OCI-LY3 (cell line): ENCODE data around the gene PRPH2.
"Not testable (repeated sequence)": the region's sequence is repeated elsewhere in the genome, so short reads cannot be mapped to it uniquely, and the experiment has no call there.

Experiments
- H2AFZ ChIP-seq: fragments of 200-600, 300-600 bp; shearing (Covaris generic); 2 replicates; pipeline ENCODE4 v1.6.0; 2014; ENCODE audit warnings: antibody characterized with exemption, low read depth, low read length
- H3K27ac ChIP-seq: fragments of 200-600, 300-600 bp; sonication (generic); 2 replicates; pipeline ENCODE4 v1.5.1; 2014; ENCODE audit warnings: mild to moderate bottlenecking, low read length, moderate library complexity, mixed read lengths
- H3K27me3 ChIP-seq: fragments of 200-600, 300-600 bp; sonication (generic); 2 replicates; pipeline ENCODE4 v1.6.1; 2014; ENCODE audit warnings: low read depth, low read length, mixed read lengths
- H3K36me3 ChIP-seq: fragments of 200-600, 300-600 bp; sonication (generic); replicated peaks from 2 replicates; pipeline ENCODE3; 2014; ENCODE audit warnings: low read depth, low read length, mixed read lengths
- H3K4me1 ChIP-seq: fragments of 300-600, 200-600 bp; sonication (generic); 2 replicates; pipeline ENCODE4 v1.6.1; 2014; ENCODE audit warnings: low read length, mixed read lengths
- H3K4me2 ChIP-seq: fragments of 200-600, 300-600 bp; sonication (generic); 2 replicates; pipeline ENCODE4 v1.6.1; 2014; ENCODE audit warnings: low read length, mixed read lengths
- H3K4me3 ChIP-seq: fragments of 300-600, 200-600 bp; sonication (generic); 2 replicates; pipeline ENCODE4 v1.5.1; 2014; ENCODE audit warnings: antibody characterized with exemption, mild to moderate bottlenecking, low read length, moderate library complexity
- H3K79me2 ChIP-seq: fragments of 300-600, 200-600 bp; shearing (Covaris generic); 2 replicates; pipeline ENCODE4 v1.6.1; 2014; ENCODE audit warnings: mild to moderate bottlenecking, low read length, mixed read lengths
- H3K9ac ChIP-seq: fragments of 300-600, 200-600 bp; shearing (Covaris generic); 2 replicates; pipeline ENCODE4 v1.6.0; 2014; ENCODE audit warnings: mild to moderate bottlenecking, low read length, moderate library complexity
- H3K9me3 ChIP-seq: fragments of 200-600, 300-600 bp; shearing (Covaris generic); 2 replicates; pipeline ENCODE4 v1.6.1; 2014; ENCODE audit warnings: low read length, mixed read lengths; ENCODE audit not compliant: insufficient read depth
- H4K20me1 ChIP-seq: fragments of 200-600, 300-600 bp; sonication (generic); 2 replicates; pipeline ENCODE4 v1.6.1; 2016; ENCODE audit warnings: low read length, mixed read lengths; ENCODE audit not compliant: insufficient read depth
- EZH2phosphoT487 ChIP-seq: fragments of 200-600 bp; shearing (Covaris generic); IDR thresholded peaks from 2 replicates; pipeline ENCODE4 v1.6.1; 2018; ENCODE audit warnings: antibody characterized with exemption, mixed run types, low read depth
- TF ChIP-seq, protein P1 (sequence below): fragments of 200-600, 300-600 bp; sonication (generic); IDR thresholded peaks from 2 replicates; pipeline ENCODE4 v1.5.1; 2014; ENCODE audit warnings: antibody characterized with exemption, low read length, low read depth

The PRPH2 gene

DNA sequence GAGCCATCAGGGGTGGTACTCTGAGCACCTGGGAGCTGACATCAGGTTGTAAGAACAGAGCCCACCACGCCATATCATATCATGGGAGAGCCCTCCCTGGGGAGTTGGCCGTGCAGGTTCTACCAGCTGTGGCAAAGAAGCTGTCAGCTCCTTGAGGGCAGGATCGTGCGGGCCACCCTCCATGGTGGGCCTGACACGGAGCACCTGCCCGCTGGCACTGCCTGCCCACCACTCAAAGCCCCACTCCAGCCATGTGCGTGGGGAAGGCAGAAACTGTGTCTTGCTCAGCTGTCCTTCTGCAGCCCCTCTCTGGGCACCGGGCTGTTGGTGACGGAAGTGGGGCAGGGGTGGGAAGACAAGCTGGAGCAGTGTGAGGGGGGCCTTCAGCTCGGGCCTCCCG is 14.3 kb downstream of the PRPH2 start:
- Histone ChIP-seq H3K27me3 (no peaks in the 10 kb centered on the region), H2AFZ (no peak overlapping the region), H3K36me3 (no peaks in the 10 kb centered on the region), H3K9ac (no peak overlapping the region), H3K4me3 (no peak overlapping the region), H4K20me1 (no peaks in the 10 kb centered on the region), H3K79me2 (no peaks in the 10 kb centered on the region), H3K9me3 (peaks cover 5% of the 10 kb centered on the region; the same call in 1 of the 2 replicates), H3K27ac (no peak overlapping the region), H3K4me1 (no peaks in the 10 kb centered on the region), H3K4me2 (no peak overlapping the region)
- no peak for TF ChIP-seq EZH2phosphoT487
- TF ChIP-seq, protein P1, sequence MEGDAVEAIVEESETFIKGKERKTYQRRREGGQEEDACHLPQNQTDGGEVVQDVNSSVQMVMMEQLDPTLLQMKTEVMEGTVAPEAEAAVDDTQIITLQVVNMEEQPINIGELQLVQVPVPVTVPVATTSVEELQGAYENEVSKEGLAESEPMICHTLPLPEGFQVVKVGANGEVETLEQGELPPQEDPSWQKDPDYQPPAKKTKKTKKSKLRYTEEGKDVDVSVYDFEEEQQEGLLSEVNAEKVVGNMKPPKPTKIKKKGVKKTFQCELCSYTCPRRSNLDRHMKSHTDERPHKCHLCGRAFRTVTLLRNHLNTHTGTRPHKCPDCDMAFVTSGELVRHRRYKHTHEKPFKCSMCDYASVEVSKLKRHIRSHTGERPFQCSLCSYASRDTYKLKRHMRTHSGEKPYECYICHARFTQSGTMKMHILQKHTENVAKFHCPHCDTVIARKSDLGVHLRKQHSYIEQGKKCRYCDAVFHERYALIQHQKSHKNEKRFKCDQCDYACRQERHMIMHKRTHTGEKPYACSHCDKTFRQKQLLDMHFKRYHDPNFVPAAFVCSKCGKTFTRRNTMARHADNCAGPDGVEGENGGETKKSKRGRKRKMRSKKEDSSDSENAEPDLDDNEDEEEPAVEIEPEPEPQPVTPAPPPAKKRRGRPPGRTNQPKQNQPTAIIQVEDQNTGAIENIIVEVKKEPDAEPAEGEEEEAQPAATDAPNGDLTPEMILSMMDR = no peak

DNA sequence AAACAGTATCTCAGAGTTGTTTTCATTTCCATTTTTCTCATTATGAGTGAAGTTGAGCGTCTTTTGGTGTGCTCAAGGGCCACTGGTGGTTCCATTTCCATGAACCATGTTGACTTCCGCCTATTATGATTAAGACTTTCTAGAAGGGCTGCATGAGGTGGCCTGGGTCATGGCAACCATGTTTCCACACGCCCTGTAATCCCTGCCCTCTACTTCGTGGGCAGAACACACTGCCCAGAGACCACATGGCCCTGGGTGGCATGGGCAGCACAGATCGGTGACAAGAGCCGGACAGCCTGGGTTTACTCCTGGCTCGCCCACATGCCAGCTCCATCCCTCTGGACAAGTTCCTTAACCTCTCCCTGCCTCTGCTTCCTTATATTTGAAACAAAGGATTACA is 14.8 kb downstream of the PRPH2 start:
- Histone ChIP-seq H3K9me3 (peaks cover 5% of the 10 kb centered on the region; the same call in 1 of the 2 replicates), H3K4me1 (no peaks in the 10 kb centered on the region), H3K9ac (no peak overlapping the region), H2AFZ (no peak overlapping the region), H3K36me3 (no peaks in the 10 kb centered on the region), H3K79me2 (no peaks in the 10 kb centered on the region), H4K20me1 (no peaks in the 10 kb centered on the region), H3K27me3 (no peaks in the 10 kb centered on the region), H3K27ac (no peak overlapping the region), H3K4me3 (no peak overlapping the region), H3K4me2 (no peak overlapping the region)
- TF ChIP-seq EZH2phosphoT487 = no peak
- TF ChIP-seq, protein P1 = no peak

DNA sequence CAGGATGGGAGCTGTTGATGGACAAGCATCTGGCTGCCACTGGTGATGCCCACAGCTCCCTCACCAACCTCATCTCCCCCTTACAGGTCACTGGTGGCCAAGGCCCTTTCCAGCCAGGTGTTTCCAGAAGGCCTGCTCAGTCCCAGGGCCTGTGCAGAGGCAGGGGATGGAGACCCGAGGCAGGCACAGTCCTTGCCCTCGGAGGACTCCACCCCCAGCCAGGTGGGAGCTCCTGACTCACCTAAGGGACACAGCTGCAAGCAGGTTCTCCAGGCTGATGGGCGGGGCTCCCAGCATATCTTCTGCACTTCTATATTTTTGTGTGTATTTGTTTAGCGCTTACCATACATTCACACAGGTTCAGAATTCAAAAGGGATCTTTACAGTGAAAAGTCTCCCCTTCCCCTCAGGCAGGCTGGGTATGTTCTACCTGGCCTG is 17.4 kb downstream of the PRPH2 start:
- Histone ChIP-seq H3K27me3 (no peaks in the 10 kb centered on the region), H3K36me3 (no peaks in the 10 kb centered on the region), H3K4me1 (no peaks in the 10 kb centered on the region), H3K4me2 (no peak overlapping the region), H3K27ac (no peak overlapping the region), H4K20me1 (no peaks in the 10 kb centered on the region), H3K9ac (no peak overlapping the region), H3K4me3 (no peak overlapping the region), H2AFZ (no peak overlapping the region), H3K9me3 (no peaks in the 10 kb centered on the region), H3K79me2 (no peaks in the 10 kb centered on the region)
- TF ChIP-seq, protein P1 = no peak
- no peak for TF ChIP-seq EZH2phosphoT487

DNA sequence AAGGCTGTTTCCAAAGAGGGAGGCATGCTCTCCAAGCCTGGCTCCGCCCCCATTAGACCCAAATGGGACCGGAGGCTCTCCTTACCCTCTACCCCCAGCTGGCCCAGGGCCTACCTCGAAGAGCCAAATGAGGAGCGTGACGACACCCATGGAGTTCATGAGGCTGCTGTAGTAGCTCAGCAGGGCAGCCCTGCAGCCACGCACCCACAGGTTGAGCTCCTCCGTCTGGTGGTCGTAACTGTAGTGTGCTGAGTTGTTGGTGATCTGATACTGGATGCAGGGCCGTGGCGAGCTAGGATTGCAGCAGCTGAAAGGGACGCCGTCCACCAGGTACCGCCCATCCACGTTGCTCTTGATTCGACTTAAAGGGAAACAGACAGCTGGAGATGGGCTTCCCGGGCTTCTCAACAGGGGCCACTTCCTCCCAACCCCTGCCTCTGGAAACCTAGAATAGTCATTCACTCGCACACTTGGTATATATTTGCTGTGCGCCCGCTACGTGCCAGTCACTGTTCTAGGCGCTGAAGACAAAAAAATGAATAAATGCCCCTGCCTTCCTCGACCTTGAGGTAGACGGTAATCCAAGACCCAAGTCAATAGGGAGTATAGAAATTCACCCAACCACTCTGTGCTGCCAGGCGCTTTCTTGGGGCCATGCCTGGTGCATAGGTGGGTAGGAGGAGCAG is 18.0 kb downstream of the PRPH2 start:
- H3K4me1 ChIP-seq = no peaks in the 10 kb centered on the region
- no peaks in the 10 kb centered on the region for H4K20me1 ChIP-seq
- H3K9ac ChIP-seq = no peak overlapping the region
- H3K4me2 ChIP-seq = no peak overlapping the region
- no peak overlapping the region for H2AFZ ChIP-seq
- H3K27ac ChIP-seq = no peak overlapping the region
- no peak for TF ChIP-seq EZH2phosphoT487
- TF ChIP-seq, protein P1 = no peak
- no peaks in the 10 kb centered on the region for H3K9me3 ChIP-seq
- H3K79me2 ChIP-seq = no peaks in the 10 kb centered on the region
- no peaks in the 10 kb centered on the region for H3K27me3 ChIP-seq
- H3K4me3 ChIP-seq = no peak overlapping the region
- H3K36me3 ChIP-seq = no peaks in the 10 kb centered on the region

DNA sequence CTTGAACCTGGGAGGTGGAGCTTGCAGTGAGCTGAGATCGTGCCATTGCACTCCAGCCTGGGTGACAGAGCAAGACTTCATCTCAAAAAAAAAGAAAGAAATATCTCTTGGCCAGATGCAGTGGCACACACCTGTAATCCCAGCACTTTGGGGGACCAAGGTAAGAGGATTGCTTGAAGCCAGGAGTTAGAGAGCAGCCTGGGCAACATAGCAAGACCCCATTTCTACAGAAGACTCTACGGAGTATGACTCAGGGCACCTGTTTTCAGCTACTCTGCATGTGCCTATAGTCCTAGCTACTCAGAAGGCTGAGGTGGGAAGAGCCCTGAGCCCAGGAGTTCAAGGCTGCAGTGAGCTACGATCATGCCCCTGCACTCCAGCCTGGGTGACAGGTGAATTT is 19.6 kb downstream of the PRPH2 start:
- H3K27me3 ChIP-seq, H3K4me2 ChIP-seq, H4K20me1 ChIP-seq, H3K4me1 ChIP-seq, H3K27ac ChIP-seq, H3K9me3 ChIP-seq, H3K79me2 ChIP-seq, H3K9ac ChIP-seq, H3K36me3 ChIP-seq, H3K4me3 ChIP-seq, H2AFZ ChIP-seq: not testable (repeated sequence)
